Stimulated activated CD4-positive, alpha-beta T cell treated with anti-CD3 and anti-CD28 coated beads, Interleukin-12 subunit alpha, Interleukin-12 subunit beta, amount 100 ng/mL, for 24 hours (primary cell): ENCODE data around the gene LRFN4.

Experiments used
- DNase-seq, 2 experiments: peaks; one replicate each; pipeline ENCODE4 v3.0.0-alpha.2; 2020; ENCODE audit warnings: low read depth in 2 of 2

The LRFN4 gene

GRCh38 chr11:66845143-66845875 is 11.6 kb upstream of the LRFN4 start:
- DNase-seq: no peak

- DNase-seq: no peak
Observed at GRCh38 chr11:66845876-66846212, 11.0 kb upstream of the LRFN4 start.

GRCh38 chr11:66846671-66847091 is 10.2 kb upstream of the LRFN4 start:
- DNase-seq: no peak

GRCh38 chr11:66847461-66848232 is 9.2 kb upstream of the LRFN4 start:
- no peak for DNase-seq

- DNase-seq: no peak
Observed at GRCh38 chr11:66848671-66849500, 8.0 kb upstream of the LRFN4 start.

GRCh38 chr11:66849501-66850234 is 7.2 kb upstream of the LRFN4 start:
- DNase-seq: no peak

GRCh38 chr11:66850235-66850587 is 6.7 kb upstream of the LRFN4 start:
- DNase-seq: no peak

GRCh38 chr11:66850588-66851238 is 6.2 kb upstream of the LRFN4 start:
- DNase-seq: no peak

GRCh38 chr11:66851239-66851596 is 5.6 kb upstream of the LRFN4 start:
- DNase-seq: no peak

GRCh38 chr11:66851698-66852465 is 5.0 kb upstream of the LRFN4 start:
- DNase-seq: no peak

- no peak for DNase-seq
Observed at GRCh38 chr11:66852466-66853241, 4.2 kb upstream of the LRFN4 start.

- no peak for DNase-seq
Observed at GRCh38 chr11:66853242-66854229, 3.3 kb upstream of the LRFN4 start.

- no peak for DNase-seq
Observed at GRCh38 chr11:66854231-66854661, 2.6 kb upstream of the LRFN4 start.

GRCh38 chr11:66854729-66855211 is 2.1 kb upstream of the LRFN4 start:
- DNase-seq: no peak

GRCh38 chr11:66855574-66856495 is 1.0 kb upstream of the LRFN4 start:
- DNase-seq: peak; percentile 62 to 86

GRCh38 chr11:66857234-66857926 is 516 bp downstream of the LRFN4 start:
- DNase-seq: no peak

GRCh38 chr11:66857927-66858185 is 992 bp downstream of the LRFN4 start:
- no peak for DNase-seq
